Immature natural killer cell (primary cell): ENCODE results near the gene GFER. TPM values are rescaled to one million over a fixed set of nuclear protein-coding genes. Genes with fewer than 3 reads are reported as not detected.

Experiments used
- DNase-seq, 3 donors: peaks; one replicate each; pipeline ENCODE4 v3.0.0; 2022; ENCODE audit warnings: mixed read lengths in 1 of 3
- H3K27ac Mint-ChIP-seq, 6 donors: one replicate each; pipeline ENCODE4 v1.8.0; 2020; ENCODE audit warnings: mixed read lengths in 6 of 6, mild to moderate bottlenecking in 5 of 6, inconsistent platforms in 4 of 6, moderate library complexity in 3 of 6
- H3K27me3 Mint-ChIP-seq, 3 donors: one replicate each; pipeline ENCODE4 v1.8.0; 2020 to 2021; ENCODE audit warnings: low read depth in 3 of 3, mild to moderate bottlenecking in 3 of 3, mixed read lengths in 3 of 3, moderate library complexity in 3 of 3, inconsistent platforms in 1 of 3
- H3K36me3 Mint-ChIP-seq, 3 donors: one replicate each; pipeline ENCODE4 v1.8.0; 2020; ENCODE audit warnings: mixed read lengths in 3 of 3, inconsistent platforms in 2 of 3, mild to moderate bottlenecking in 2 of 3
- H3K4me1 Mint-ChIP-seq, 2 donors: one replicate each; pipeline ENCODE4 v1.8.0; 2020; ENCODE audit warnings: inconsistent platforms in 2 of 2, mild to moderate bottlenecking in 2 of 2, mixed read lengths in 2 of 2, moderate library complexity in 1 of 2
- H3K4me3 Mint-ChIP-seq, 5 donors: one replicate each; pipeline ENCODE4 v1.8.0; 2020; ENCODE audit warnings: mild to moderate bottlenecking in 5 of 5, mixed read lengths in 5 of 5, inconsistent platforms in 3 of 5, moderate library complexity in 3 of 5
- H3K9me3 Mint-ChIP-seq, 6 donors: one replicate each; pipeline ENCODE4 v1.8.0; 2020; ENCODE audit warnings: mild to moderate bottlenecking in 6 of 6, mixed read lengths in 6 of 6, inconsistent platforms in 4 of 6, moderate library complexity in 3 of 6
- polyA plus RNA-seq, 3 donors: library from polyadenylated mRNA; unstranded; fragments of 300-500 nt; fragmentation: Illumina TruSeq; gene quantifications; one replicate each; pipeline ENCODE4 v1.2.3, GENCODE V29; 2021

GFER gene
- polyA plus RNA-seq, 3 donors from 2014 or later = 38.4 to 52.0 (median 40.7) TPM

DNA sequence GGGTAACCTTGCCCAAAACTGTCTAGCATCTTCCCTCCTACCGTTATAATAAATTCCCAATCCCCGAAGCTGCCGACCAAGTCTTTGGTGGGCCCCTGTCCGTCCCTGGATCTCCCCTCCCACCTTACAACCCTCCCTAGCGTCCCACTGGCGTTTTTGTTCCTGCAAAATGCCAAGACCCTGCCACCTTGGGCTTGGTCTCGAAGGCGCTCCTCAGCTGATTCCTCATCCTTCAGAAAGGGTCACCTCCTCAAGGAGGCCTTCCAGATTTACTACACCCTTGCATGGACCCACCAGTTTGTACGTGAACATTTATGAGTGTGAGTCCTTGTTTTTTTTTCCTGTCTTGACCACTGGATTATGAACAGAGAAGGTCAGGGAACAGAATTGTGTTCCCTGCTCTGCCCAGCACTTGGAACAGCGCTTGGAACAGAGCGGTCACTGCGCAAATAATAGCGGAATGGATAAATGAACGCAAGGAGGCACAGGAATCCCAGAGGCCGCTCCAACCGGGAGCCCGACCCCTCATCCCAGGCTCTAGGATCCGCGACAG, 926 bp upstream of the GFER start:
- DNase-seq = no peak
- Mint-ChIP-seq H3K4me3 (peak overlapping the region; percentile 71 to 86 (median 77)), H3K9me3 (no peaks in the 10 kb centered on the region), H3K36me3 (no peaks in the 10 kb centered on the region), H3K27me3 (peaks cover 7 to 22% (median 8%) of the 10 kb centered on the region in 3 donors), H3K27ac (peak overlapping the region in 3 of 6 donors; percentile 13 to 62 (median 45)), H3K4me1 (peaks cover 10% of the 10 kb centered on the region in 2 donors)

DNA sequence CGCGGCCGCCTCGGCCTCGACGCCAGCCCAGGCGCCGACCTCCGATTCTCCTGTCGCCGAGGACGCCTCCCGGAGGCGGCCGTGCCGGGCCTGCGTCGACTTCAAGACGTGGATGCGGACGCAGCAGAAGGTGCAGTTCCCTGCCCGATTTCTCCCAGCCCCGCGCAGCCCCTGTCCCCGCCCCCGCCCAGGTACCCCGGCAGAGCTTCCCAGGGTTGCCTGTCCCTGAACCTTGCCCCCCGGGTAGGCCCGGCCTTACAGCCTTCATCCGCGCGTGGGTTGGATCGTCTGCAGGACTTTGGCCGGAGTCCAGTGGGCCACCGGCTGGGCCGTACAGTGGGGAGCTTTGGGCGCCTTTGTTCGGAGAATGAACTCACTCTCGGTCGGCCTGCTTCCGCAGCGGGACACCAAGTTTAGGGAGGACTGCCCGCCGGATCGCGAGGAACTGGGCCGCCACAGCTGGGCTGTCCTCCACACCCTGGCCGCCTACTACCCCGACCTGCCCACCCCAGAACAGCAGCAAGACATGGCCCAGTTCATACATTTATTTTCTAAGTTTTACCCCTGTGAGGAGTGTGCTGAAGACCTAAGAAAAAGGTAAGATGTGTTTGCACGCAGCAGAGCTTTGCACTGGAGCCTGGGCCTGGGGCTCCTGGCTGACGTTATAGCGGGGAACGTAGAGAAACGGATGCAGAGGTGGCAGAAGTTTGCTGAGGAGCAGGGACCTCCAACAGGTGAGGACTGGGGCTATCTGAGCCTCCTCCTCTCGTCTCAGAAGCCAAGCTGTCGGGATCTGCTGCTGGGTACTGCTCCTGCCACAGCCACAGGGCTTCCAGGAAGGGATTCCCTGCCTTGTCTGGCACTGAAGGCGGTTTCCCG, 593 bp downstream of the GFER start:
- Mint-ChIP-seq H3K4me1 (peaks cover 17% of the 10 kb centered on the region in 2 donors), H3K27ac (peak overlapping the region in 4 of 6 donors; percentile 28 to 66 (median 55)), H3K9me3 (no peaks in the 10 kb centered on the region), H3K4me3 (peak overlapping the region; percentile 66 to 78 (median 73)), H3K36me3 (no peaks in the 10 kb centered on the region), H3K27me3 (peaks cover 13 to 23% (median 14%) of the 10 kb centered on the region in 3 donors)
- no peak for DNase-seq

DNA sequence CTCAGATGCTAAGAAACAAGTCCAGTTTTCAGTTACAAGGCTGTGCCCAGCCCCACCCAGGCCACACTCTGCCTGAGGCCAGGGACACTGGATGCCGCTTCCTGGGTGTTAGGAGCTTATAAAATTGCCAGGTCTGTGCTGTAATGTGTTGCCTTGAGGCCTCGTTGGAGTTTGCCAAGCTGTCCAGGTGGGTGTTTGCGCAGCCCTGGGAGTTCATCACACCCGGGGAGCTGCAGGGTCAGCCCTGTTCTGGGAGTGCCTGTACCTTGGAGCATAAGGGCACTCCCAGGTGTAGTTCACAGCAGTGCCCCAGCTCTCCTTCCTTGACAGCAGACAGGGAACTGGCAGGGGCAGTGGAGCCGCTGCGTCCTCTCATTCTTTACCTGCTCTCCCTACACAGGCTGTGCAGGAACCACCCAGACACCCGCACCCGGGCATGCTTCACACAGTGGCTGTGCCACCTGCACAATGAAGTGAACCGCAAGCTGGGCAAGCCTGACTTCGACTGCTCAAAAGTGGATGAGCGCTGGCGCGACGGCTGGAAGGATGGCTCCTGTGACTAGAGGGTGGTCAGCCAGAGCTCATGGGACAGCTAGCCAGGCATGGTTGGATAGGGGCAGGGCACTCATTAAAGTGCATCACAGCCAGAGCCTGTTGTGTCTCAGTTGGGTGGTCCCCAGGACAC, 1.6 kb downstream of the GFER start:
- no peaks in the 10 kb centered on the region for H3K36me3 Mint-ChIP-seq
- H3K27me3 Mint-ChIP-seq = peaks cover 13 to 21% (median 13%) of the 10 kb centered on the region in 3 donors
- no peak for DNase-seq
- peak overlapping the region; percentile 66 to 78 (median 73) for H3K4me3 Mint-ChIP-seq
- H3K4me1 Mint-ChIP-seq = peaks cover 17 to 21% of the 10 kb centered on the region in 2 donors
- no peak overlapping the region for H3K27ac Mint-ChIP-seq
- no peaks in the 10 kb centered on the region for H3K9me3 Mint-ChIP-seq

DNA sequence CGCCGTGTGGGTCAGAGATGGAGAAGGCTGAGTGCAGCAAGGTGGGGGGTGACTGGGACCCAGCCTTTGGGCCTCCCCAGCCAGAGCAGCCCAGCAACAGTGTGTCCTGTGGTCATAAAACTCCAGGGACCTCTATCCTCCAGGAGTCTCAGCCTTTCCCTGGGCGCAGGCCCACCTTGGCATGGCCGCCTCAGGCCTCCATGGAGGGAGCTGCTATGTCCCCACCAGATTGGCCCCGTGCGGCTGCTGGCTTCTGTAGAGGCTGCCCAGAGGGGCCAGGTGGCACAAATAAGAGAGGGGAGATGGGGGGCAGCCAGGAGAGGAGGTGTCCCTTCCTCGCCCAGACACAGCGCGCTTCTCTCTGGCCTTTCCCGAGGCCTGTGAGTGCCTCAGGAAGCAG, 3.2 kb downstream of the GFER start:
- H3K27ac Mint-ChIP-seq = no peak overlapping the region

DNA sequence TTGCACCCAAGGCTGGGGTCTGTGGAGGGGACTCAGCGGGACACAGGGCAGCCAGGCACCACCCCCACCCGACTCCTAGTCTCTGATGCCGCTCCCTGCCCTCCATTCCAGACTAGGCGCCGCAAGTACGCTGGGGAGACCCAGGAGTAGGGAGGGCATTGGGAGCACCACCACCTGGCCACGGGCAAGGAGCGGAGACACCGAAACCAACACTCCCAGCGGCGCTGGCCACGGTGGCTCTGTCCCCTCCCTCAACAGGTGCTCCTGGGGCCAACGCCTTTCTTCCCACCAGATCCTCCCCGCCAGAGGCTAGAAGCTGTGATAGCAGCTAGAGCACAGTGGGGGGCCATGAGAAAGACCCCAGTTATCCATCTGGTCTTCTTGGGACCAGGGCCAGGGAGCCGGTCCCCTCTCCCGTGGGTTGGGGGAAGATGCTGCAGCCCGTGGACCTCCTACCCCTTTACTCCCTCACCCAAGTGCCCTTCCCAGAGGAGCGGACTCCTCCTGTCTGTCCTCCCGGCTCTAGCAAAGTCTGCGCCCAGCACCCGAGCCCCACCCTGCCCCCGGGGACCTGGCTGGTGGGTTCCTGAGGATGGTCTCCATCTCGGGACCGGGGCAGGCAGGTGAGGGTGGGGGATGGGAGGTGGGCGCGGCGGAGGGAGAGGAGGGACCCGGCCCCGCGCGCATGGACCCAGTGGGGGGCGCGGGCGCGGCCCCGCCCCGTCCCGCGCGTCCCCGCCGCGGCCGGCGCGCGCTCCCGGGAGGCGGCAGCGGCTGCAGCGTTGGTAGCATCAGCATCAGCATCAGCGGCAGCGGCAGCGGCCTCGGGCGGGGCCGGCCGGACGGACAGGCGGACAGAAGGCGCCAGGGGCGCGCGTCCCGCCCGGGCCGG, 5.5 kb downstream of the GFER start, which contains the start of gene SYNGR3:
Gene SYNGR3 (plus strand): TSS at position 762 of the 892 bp plus-strand sequence. CDS start 133 bp downstream, outside the sequence.
- Mint-ChIP-seq H3K36me3 (no peaks in the 10 kb centered on the region), H3K9me3 (no peaks in the 10 kb centered on the region), H3K27me3 (peaks cover 12 to 22% (median 18%) of the 10 kb centered on the region in 3 donors), H3K4me1 (peaks cover 31 to 32% of the 10 kb centered on the region in 2 donors), H3K27ac (peak within 1 kb of the TSS; percentile 17 to 93 (median 88)), H3K4me3 (peak within 1 kb of the TSS; percentile 79 to 85 (median 80))
- DNase-seq = peak in 1 of 3 donors; percentile 35

More for the DNA sequence above, 3.2 kb downstream of the GFER start:
- Mint-ChIP-seq H3K36me3 (no peaks in the 10 kb centered on the region), H3K27me3 (peaks cover 17 to 29% (median 21%) of the 10 kb centered on the region in 3 donors), H3K4me3 (peak overlapping the region in 1 of 5 donors; percentile 30), H3K4me1 (peaks cover 27 to 31% of the 10 kb centered on the region in 2 donors), H3K9me3 (no peaks in the 10 kb centered on the region)
- no peak for DNase-seq

DNA sequence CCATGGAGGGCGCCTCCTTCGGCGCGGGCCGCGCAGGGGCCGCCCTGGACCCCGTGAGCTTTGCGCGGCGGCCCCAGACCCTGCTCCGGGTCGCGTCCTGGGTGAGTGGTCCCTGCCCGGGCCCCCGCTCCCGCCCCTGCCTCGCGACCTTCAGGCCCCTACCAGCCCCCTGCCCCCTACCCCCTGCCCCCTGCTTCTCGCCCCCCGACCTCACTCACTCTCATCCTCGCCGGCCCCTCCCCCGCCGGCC, 6.0 kb downstream of the GFER start:
- peaks cover 12 to 21% (median 18%) of the 10 kb centered on the region in 3 donors for H3K27me3 Mint-ChIP-seq
- H3K27ac Mint-ChIP-seq = no peak overlapping the region
- no peaks in the 10 kb centered on the region for H3K36me3 Mint-ChIP-seq
- H3K4me1 Mint-ChIP-seq = peaks cover 26% of the 10 kb centered on the region in 2 donors
- H3K4me3 Mint-ChIP-seq = no peak overlapping the region
- H3K9me3 Mint-ChIP-seq = no peaks in the 10 kb centered on the region
- DNase-seq = no peak

DNA sequence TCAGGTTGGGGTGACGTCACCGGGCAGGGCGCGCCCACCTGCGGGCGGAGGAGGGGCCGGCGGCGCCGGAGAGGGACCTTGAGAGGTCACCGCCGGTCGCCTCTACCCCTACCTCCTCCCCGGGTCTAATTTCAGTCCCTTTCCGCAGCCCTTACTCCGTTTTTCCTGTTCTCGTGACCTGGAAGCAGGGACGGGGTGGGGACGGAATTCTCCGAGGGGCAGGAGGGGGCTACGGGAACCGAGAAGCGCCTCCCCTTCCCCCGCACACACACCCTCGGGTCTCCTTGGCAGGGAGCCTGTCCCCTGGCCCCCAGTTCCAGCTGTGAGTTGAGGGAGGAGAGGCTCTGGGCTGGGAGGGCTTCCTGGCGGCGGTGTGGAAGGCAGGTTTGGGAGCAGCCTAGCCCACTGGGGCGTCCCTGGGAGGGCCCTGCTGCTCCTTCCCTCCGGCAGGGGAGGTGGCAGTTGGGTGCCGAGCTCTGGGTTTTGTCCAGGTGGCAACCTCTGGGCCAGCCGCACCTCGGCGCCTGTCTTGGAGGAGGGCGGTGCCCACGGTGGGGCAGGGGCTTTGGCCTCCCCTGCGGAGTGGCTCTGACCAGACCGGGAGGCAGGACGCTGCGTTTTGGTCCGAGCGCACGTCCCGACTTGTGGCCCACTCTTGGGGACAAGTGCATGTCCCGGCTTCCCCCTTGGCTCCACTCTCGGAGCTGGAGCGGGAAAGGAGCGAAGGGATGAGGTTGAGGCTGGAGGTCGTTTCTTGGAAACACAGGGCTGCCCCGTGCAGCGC, 6.5 kb downstream of the GFER start:
- Mint-ChIP-seq H3K27me3 (peaks cover 12 to 19% (median 18%) of the 10 kb centered on the region in 3 donors), H3K9me3 (no peaks in the 10 kb centered on the region), H3K4me1 (peaks cover 23 to 24% of the 10 kb centered on the region in 2 donors), H3K4me3 (peak overlapping the region; percentile 79 to 85 (median 80)), H3K27ac (peak overlapping the region; percentile 73 to 93 (median 90)), H3K36me3 (no peaks in the 10 kb centered on the region)
- peak; percentile 44 to 53 (median 51) for DNase-seq

DNA sequence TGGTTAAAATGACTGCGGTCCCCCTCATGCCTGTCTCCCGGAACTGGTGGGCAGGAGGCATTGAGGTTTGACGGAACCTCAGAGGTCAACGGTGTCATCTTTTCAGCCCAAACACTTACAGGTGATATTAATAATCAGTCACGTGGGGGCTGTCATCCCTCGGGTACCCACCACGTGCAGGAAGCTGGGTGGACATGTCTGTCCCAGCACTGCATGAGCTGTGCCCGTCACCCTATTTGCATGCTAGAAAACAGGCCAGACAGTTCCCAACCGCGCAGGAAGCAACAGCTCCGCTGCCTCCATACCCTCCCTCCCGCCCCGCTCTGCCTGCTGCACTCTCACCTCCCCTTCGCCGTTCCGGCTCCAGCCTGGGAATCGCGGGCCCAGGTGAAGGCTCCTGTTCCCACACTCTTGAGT, 7.2 kb downstream of the GFER start:
- peaks cover 24 to 25% of the 10 kb centered on the region in 2 donors for H3K4me1 Mint-ChIP-seq
- no peaks in the 10 kb centered on the region for H3K9me3 Mint-ChIP-seq
- peaks cover 12 to 19% (median 18%) of the 10 kb centered on the region in 3 donors for H3K27me3 Mint-ChIP-seq
- H3K27ac Mint-ChIP-seq = peak overlapping the region; percentile 73 to 93 (median 90)
- no peaks in the 10 kb centered on the region for H3K36me3 Mint-ChIP-seq
- H3K4me3 Mint-ChIP-seq = peak overlapping the region; percentile 79 to 85 (median 80)
- DNase-seq = peak; percentile 73 to 77 (median 76)

DNA sequence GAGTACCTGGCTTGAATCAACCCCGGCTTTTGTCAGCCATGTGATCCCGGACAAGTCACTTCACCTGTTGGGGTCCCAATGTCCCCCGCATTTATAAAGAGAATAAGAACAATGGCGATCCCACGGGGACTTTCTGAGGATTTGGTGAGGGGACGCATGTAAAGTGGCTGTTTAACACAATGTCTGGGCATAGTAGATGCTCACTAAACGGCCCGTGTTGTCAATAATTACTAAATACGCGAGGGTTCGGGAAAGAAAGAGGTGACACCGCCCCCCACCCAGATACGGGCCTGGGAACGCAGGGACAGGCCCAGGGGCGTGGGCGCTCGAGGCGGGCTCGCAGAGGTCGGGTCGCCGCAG, 7.6 kb downstream of the GFER start:
- Mint-ChIP-seq H3K4me3 (peak overlapping the region; percentile 79 to 85 (median 80)), H3K27ac (peak overlapping the region; percentile 73 to 93 (median 90)), H3K27me3 (peaks cover 12 to 19% (median 18%) of the 10 kb centered on the region in 3 donors), H3K9me3 (no peaks in the 10 kb centered on the region), H3K36me3 (no peaks in the 10 kb centered on the region), H3K4me1 (peaks cover 27 to 28% of the 10 kb centered on the region in 2 donors)
- DNase-seq = no peak

DNA sequence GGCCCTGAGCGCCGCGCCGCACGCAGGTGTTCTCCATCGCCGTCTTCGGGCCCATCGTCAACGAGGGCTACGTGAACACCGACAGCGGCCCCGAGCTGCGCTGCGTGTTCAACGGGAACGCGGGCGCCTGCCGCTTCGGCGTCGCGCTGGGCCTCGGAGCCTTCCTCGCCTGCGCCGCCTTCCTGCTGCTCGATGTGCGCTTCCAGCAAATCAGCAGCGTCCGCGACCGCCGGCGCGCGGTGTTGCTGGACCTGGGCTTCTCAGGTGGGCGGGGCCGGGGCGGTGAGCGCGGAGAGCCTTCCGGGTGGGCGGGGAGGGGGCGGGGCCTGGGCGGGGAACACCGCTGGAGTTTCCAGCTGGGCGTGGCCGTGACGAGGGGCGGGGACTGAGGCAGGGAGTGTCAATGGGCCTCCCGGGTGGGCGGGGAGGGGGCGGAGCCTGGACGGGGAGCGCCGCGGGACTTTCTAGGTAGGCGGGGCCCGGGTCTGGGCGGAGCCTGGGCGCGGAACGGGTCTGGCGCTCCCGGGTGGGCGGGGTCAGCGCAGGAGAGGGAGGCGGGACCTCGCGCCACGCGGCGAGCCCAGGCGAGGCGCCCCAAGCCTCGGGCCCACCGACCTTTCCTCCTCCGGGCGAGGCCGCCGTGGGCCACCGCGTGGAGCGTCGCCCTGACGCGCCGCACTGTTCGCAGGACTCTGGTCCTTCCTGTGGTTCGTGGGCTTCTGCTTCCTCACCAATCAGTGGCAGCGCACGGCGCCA, 8.1 kb downstream of the GFER start:
- Mint-ChIP-seq H3K4me3 (peak overlapping the region; percentile 73 to 82 (median 80)), H3K4me1 (peaks cover 28 to 29% of the 10 kb centered on the region in 2 donors), H3K27ac (peak overlapping the region in 5 of 6 donors; percentile 34 to 93 (median 83)), H3K27me3 (peaks cover 12 to 19% (median 18%) of the 10 kb centered on the region in 3 donors), H3K36me3 (peaks cover 0 to under 1% (median 0%) of the 10 kb centered on the region in 3 donors), H3K9me3 (no peaks in the 10 kb centered on the region)
- peak; percentile 92 to 94 (median 93) for DNase-seq

DNA sequence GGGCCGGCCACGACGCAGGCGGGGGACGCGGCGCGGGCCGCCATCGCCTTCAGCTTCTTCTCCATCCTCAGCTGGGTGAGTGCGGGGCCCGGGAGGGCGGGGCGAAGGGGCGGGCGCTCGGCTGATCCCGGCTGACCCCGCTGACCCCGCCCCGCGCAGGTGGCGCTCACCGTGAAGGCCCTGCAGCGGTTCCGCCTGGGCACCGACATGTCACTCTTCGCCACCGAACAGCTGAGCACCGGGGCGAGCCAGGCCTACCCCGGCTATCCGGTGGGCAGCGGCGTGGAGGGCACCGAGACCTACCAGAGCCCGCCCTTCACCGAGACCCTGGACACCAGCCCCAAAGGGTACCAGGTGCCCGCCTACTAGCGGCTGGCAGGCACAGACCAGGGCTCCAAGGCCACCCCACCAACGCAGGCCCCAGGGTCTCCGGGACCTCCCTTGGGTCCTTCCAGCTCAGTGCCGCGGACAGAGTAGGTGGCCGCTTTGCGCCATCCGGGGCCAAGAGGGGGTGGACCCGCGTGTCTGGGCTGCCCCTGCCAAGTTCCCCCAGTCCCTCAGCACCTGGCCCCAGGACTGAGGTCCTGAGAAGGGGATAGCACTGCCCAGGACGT, 8.8 kb downstream of the GFER start:
- no peak for DNase-seq
- H3K4me1 Mint-ChIP-seq = peaks cover 28 to 29% of the 10 kb centered on the region in 2 donors
- H3K4me3 Mint-ChIP-seq = no peak overlapping the region
- H3K9me3 Mint-ChIP-seq = no peaks in the 10 kb centered on the region
- peaks cover 12 to 19% (median 18%) of the 10 kb centered on the region in 3 donors for H3K27me3 Mint-ChIP-seq
- no peak overlapping the region for H3K27ac Mint-ChIP-seq
- H3K36me3 Mint-ChIP-seq = peaks cover 0 to 4% (median 4%) of the 10 kb centered on the region in 3 donors
